AG10803 (cell line): ENCODE results near the gene AFF3.

Experiments
- DNase-seq: peaks from one replicate; pipeline ENCODE4 v3.0.0; 2010; ENCODE audit warnings: low read depth
- H3K4me3 ChIP-seq: 2 replicates; pipeline ENCODE4 v1.5.1; 2011; ENCODE audit warnings: mild to moderate bottlenecking, low read length, control low read depth
- CTCF ChIP-seq: conservative IDR thresholded peaks from 2 replicates; pipeline ENCODE4 v1.5.1; 2011; ENCODE audit warnings: mild to moderate bottlenecking, low read length, control low read depth, inconsistent platforms

The AFF3 gene

GRCh38 chr2:100042562-100042961 is 99.8 kb downstream of the AFF3 start:
- H3K4me3 ChIP-seq, result no peak overlapping the region
- DNase-seq, result no peak
- TF ChIP-seq CTCF, result no peak

GRCh38 chr2:100041946-100042345 is 100.4 kb downstream of the AFF3 start:
- no peak for DNase-seq
- no peak for TF ChIP-seq CTCF
- H3K4me3 ChIP-seq, result no peak overlapping the region

GRCh38 chr2:100041385-100041784 is 101.0 kb downstream of the AFF3 start:
- DNase-seq, result no peak
- no peak overlapping the region for H3K4me3 ChIP-seq
- TF ChIP-seq CTCF, result no peak

GRCh38 chr2:100040906-100041305 is 101.5 kb downstream of the AFF3 start:
- DNase-seq, result no peak
- TF ChIP-seq CTCF, result no peak
- no peak overlapping the region for H3K4me3 ChIP-seq

- no peak for DNase-seq
- no peak overlapping the region for H3K4me3 ChIP-seq
- TF ChIP-seq CTCF, result no peak
Observed at GRCh38 chr2:100039291-100039980, 103.0 kb downstream of the AFF3 start.

GRCh38 chr2:100038011-100038410 is 104.4 kb downstream of the AFF3 start:
- no peak for DNase-seq
- no peak for TF ChIP-seq CTCF
- no peak overlapping the region for H3K4me3 ChIP-seq

GRCh38 chr2:100036793-100037192 is 105.6 kb downstream of the AFF3 start:
- no peak for TF ChIP-seq CTCF
- DNase-seq, result no peak
- H3K4me3 ChIP-seq, result no peak overlapping the region
